WERI-Rb-1 (cell line): ENCODE measurements around the gene ZNF892.
"Not testable (repeated sequence)": the region's sequence is repeated elsewhere in the genome, so short reads cannot be mapped to it uniquely, and the experiment has no call there.

Source experiments
- DNase-seq: peaks from one replicate; pipeline ENCODE4 v3.0.0-alpha.2; 2020
- H3K27ac ChIP-seq: fragments of 250-450 bp; sonication (Bioruptor Pico); 2 replicates; pipeline ENCODE4 v1.5.1; 2020; ENCODE audit warnings: mild to moderate bottlenecking, moderate library complexity
- H3K27me3 ChIP-seq: fragments of 250-450 bp; sonication (Bioruptor Pico); 2 replicates; pipeline ENCODE4 v1.5.1; 2021; ENCODE audit warnings: mild to moderate bottlenecking, low read depth, moderate library complexity; ENCODE audit not compliant: insufficient read depth, severe bottlenecking
- H3K36me3 ChIP-seq: fragments of 250-450 bp; sonication (Bioruptor Pico); 2 replicates; pipeline ENCODE4 v1.5.1; 2020; ENCODE audit warnings: mild to moderate bottlenecking, moderate library complexity
- H3K4me3 ChIP-seq: 2 replicates; pipeline ENCODE4 v1.5.1; 2011; ENCODE audit warnings: low read depth, mild to moderate bottlenecking, control low read depth, low read length
- H3K9me3 ChIP-seq: fragments of 250-450 bp; sonication (Bioruptor Pico); 2 replicates; pipeline ENCODE4 v1.5.1; 2021; ENCODE audit warnings: mild to moderate bottlenecking, moderate library complexity; ENCODE audit not compliant: severe bottlenecking
- CTCF ChIP-seq: IDR thresholded peaks from 2 replicates; pipeline ENCODE4 v1.5.1; 2011; ENCODE audit warnings: low read depth, mild to moderate bottlenecking, control low read depth, inconsistent platforms, low read length

The ZNF892 gene

DNA sequence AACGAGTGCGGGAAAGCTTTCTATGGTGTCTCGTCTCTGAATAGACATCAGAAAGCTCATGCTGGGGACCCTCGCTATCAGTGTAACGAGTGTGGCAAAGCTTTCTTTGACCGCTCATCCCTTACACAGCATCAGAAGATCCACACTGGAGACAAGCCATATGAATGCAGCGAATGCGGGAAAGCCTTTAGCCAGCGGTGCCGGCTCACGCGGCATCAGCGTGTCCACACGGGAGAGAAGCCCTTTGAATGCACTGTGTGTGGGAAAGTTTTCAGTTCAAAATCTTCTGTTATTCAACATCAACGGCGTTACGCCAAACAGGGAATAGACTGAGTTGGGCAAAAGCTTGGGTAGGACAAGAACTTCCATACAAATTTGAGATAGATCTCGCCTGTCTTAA, 25.5 kb upstream of the ZNF892 start:
- H3K27me3 ChIP-seq, result no peaks in the 10 kb centered on the region
- H3K9me3 ChIP-seq, result peaks cover 6% of the 10 kb centered on the region
- H3K36me3 ChIP-seq, result peaks cover 20% of the 10 kb centered on the region
- DNase-seq, result no peak
- no peak overlapping the region for H3K27ac ChIP-seq
- H3K4me3 ChIP-seq, result no peak overlapping the region
- no peak for TF ChIP-seq CTCF

- no peak for TF ChIP-seq CTCF
These were observed 22.1 kb upstream of the ZNF892 start for GRCh38 chr2:95185197-95185596.

GRCh38 chr2:95185973-95186372, 21.3 kb upstream of the ZNF892 start:
- H3K9me3 ChIP-seq, result peaks cover 4% of the 10 kb centered on the region
- DNase-seq, result no peak
- H3K4me3 ChIP-seq, result no peak overlapping the region
- no peak overlapping the region for H3K27ac ChIP-seq
- TF ChIP-seq CTCF, result no peak
- H3K27me3 ChIP-seq, result no peaks in the 10 kb centered on the region
- peaks cover 9% of the 10 kb centered on the region for H3K36me3 ChIP-seq

More at GRCh38 chr2:95185197-95185596, 22.1 kb upstream of the ZNF892 start:
- no peak for DNase-seq
- Histone ChIP-seq H3K27me3 (no peaks in the 10 kb centered on the region), H3K27ac (no peak overlapping the region), H3K36me3 (peaks cover 17% of the 10 kb centered on the region), H3K9me3 (peaks cover 6% of the 10 kb centered on the region), H3K4me3 (no peak overlapping the region)

- H3K4me3 ChIP-seq, H3K36me3 ChIP-seq, H3K27ac ChIP-seq, H3K9me3 ChIP-seq, H3K27me3 ChIP-seq: not testable (repeated sequence)
- TF ChIP-seq CTCF, result peak; percentile 60
- peak; percentile 78 for DNase-seq
These were observed 14.4 kb upstream of the ZNF892 start for GRCh38 chr2:95192956-95193355.

GRCh38 chr2:95203911-95204310, 3.4 kb upstream of the ZNF892 start:
- no peak for TF ChIP-seq CTCF
- no peak for DNase-seq
- Histone ChIP-seq H3K9me3 (peaks cover 2% of the 10 kb centered on the region), H3K4me3 (no peak overlapping the region), H3K27me3 (no peaks in the 10 kb centered on the region), H3K27ac (no peak overlapping the region), H3K36me3 (peaks cover 4% of the 10 kb centered on the region)

- DNase-seq, result no peak
- H3K36me3 ChIP-seq, result peaks cover 9% of the 10 kb centered on the region
- H3K27me3 ChIP-seq, result no peaks in the 10 kb centered on the region
- TF ChIP-seq CTCF, result no peak
- peaks cover 2% of the 10 kb centered on the region for H3K9me3 ChIP-seq
- H3K4me3 ChIP-seq, result no peak overlapping the region
- H3K27ac ChIP-seq, result no peak overlapping the region
These were observed 2.9 kb upstream of the ZNF892 start for GRCh38 chr2:95204396-95204795.
